ENCODE data around the gene CST7.
A peak's percentile ranks its signal among the peaks of the same experiment; 100 is the strongest.
"Not testable (repeated sequence)": the region's sequence is repeated elsewhere in the genome, so short reads cannot be mapped to it uniquely, and the experiment has no call there.

The CST7 gene

DNA sequence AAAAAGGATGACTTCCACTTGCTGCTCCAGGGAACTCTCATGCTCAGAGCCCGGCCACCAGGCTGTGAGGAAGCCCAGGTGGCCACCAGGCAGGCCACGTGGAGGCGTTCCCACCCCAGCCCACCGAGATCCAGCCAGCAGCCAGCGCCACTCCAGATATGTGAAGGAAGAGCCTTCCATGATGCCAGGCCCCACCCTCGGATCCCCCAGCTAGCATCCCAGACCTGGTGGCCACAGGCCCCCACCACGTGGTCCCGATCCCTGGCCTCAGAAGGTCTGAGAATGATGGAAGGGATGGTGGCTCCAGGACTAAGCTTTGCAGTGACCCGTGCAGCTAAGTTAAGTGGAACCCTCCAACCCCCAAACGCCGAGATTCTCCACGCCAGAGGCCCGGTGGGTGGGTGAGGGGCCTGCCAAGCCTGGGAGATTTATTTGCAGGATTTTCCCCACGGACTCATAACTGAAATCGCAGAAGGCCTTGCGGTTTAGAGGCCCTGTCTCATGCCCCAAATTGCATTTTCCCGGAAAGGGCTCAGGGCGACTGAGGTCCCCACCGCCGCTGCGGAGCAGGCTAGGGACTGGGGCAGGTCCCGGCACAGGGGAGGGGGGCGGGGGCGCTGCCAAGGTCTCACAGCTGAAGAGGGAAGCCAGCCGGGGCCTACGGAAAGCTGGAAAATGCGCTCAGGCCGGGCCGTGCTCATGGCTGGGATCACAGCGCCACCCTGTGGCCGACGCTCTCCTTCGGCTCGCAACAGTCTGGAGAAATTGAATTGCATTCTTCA is 31.1 kb upstream of the CST7 start:
- ATAC-seq (ENCODE audit: low read depth): peak; percentile 80
- Histone ChIP-seq H3K36me3 (ENCODE audit: low read depth) (no peaks in the 10 kb centered on the region), H3K4me3 (ENCODE audit: severe bottlenecking) (no peak overlapping the region), H3K27ac (ENCODE audit: poor library complexity, severe bottlenecking) (no peak overlapping the region), H3K27me3 (ENCODE audit: insufficient read depth, poor library complexity, severe bottlenecking) (peaks cover 7% of the 10 kb centered on the region), H3K9me3 (ENCODE audit: severe bottlenecking) (no peaks in the 10 kb centered on the region), H3K4me1 (ENCODE audit: insufficient read depth, poor library complexity, severe bottlenecking) (no peaks in the 10 kb centered on the region)
- no peak for DNase-seq (ENCODE audit: low spot score)
- TF ChIP-seq, protein P1, sequence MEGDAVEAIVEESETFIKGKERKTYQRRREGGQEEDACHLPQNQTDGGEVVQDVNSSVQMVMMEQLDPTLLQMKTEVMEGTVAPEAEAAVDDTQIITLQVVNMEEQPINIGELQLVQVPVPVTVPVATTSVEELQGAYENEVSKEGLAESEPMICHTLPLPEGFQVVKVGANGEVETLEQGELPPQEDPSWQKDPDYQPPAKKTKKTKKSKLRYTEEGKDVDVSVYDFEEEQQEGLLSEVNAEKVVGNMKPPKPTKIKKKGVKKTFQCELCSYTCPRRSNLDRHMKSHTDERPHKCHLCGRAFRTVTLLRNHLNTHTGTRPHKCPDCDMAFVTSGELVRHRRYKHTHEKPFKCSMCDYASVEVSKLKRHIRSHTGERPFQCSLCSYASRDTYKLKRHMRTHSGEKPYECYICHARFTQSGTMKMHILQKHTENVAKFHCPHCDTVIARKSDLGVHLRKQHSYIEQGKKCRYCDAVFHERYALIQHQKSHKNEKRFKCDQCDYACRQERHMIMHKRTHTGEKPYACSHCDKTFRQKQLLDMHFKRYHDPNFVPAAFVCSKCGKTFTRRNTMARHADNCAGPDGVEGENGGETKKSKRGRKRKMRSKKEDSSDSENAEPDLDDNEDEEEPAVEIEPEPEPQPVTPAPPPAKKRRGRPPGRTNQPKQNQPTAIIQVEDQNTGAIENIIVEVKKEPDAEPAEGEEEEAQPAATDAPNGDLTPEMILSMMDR (IDR thresholded peaks at IDR 0.05; ENCODE audit: poor library complexity, severe bottlenecking): peak; percentile 91

DNA sequence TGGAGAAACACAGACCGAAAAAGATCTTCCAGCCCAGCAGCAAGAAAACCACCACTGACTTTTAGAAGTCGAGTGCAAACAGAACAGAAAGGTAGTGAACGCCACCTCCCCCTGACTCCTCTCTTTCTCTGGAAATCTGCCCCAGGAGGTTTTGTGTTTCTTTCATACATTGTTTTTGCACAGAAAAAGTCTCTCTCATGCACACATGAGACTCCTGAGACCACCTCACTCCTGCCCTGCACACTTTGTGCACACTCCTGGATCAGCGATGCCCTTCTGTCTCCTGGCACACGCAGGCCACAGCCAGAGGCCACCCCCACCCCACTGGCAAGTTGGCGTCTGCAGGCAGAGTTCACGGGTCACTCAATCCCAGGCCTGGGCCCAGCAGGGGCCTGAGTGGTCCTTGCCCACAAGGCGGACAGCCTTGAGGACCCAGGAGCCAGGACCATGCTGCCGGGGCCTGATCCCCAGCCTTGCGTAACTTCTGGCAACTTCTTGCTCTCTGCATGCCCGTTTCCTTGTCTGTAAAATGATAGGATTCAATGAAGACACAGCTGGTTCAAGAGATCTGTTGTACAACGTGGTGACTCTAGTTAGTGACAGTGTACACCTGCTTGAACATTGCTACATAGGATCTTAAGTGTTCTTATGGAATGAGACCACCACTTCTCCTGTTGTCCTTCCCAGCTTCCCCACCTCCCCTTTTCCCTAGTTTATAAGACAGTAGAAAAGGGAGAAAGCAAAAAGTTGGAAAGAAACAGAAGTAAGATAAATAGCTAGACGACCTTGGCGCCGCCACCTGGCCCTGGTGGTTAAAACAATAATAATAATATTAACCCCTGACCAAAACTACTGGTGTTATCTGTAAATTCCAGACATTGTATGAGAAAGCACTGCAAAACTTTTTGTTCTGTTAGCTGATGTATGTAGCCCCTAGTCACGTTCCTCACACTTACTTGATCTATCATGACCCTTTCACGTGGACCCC is 30.2 kb upstream of the CST7 start:
- H3K36me3 ChIP-seq (ENCODE audit: low read depth): no peaks in the 10 kb centered on the region

DNA sequence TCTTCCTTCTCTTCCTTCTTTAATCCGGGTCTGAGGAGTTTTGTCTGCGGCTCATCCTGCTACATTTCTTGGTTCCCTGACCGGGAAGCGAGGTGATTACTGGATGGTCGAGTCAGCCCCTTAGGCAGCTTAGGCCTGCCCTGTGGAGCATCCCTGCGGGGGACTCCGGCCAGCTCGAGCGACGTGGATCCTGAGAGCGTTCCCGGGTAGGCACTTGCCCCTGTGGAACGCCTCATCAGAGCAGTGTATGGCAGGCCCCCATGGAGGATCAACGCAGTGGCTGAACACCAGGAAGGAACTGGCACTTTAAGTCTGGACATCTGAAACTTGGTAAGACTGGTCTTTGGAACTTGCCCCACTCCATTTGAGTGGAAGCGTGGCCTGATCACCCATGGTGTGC is 29.4 kb upstream of the CST7 start:
- not testable (repeated sequence) for ATAC-seq (ENCODE audit: low read depth); H3K36me3 ChIP-seq (ENCODE audit: low read depth); H3K4me3 ChIP-seq (ENCODE audit: severe bottlenecking); DNase-seq (ENCODE audit: low spot score); H3K27ac ChIP-seq (ENCODE audit: poor library complexity, severe bottlenecking); H3K9me3 ChIP-seq (ENCODE audit: severe bottlenecking); H3K27me3 ChIP-seq (ENCODE audit: insufficient read depth, poor library complexity, severe bottlenecking); H3K4me1 ChIP-seq (ENCODE audit: insufficient read depth, poor library complexity, severe bottlenecking)

More for the DNA sequence above, 30.2 kb upstream of the CST7 start:
- H3K9me3 ChIP-seq (ENCODE audit: severe bottlenecking): no peaks in the 10 kb centered on the region
- no peak for DNase-seq (ENCODE audit: low spot score)
- peaks cover 7% of the 10 kb centered on the region for H3K27me3 ChIP-seq (ENCODE audit: insufficient read depth, poor library complexity, severe bottlenecking)
- no peak for ATAC-seq (ENCODE audit: low read depth)
- TF ChIP-seq, protein P1 (IDR thresholded peaks at IDR 0.05; ENCODE audit: poor library complexity, severe bottlenecking): peak; percentile 63
- no peaks in the 10 kb centered on the region for H3K4me1 ChIP-seq (ENCODE audit: insufficient read depth, poor library complexity, severe bottlenecking)
- no peak overlapping the region for H3K27ac ChIP-seq (ENCODE audit: poor library complexity, severe bottlenecking)
- no peak overlapping the region for H3K4me3 ChIP-seq (ENCODE audit: severe bottlenecking)

DNA sequence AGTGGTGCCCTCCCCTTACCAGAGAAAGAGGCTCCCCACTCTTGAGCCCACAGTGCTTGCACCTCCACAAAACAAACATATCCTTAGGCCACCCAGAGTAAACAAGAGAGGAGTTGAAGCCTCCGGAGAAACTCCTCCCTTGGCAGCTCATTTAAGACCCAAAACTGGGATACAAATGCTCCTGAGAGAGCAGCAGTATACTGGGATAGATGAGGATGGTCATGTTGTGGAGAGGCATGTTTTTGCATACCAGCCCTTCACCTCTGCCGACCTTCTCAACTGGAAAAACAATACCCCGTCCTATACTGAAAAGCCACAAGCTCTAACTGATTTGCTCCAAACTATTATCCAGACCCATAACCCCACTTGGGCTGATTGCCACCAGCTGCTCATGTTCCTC is 28.4 kb upstream of the CST7 start:
- not testable (repeated sequence) for ATAC-seq (ENCODE audit: low read depth); H3K27ac ChIP-seq (ENCODE audit: poor library complexity, severe bottlenecking); H3K27me3 ChIP-seq (ENCODE audit: insufficient read depth, poor library complexity, severe bottlenecking); H3K4me3 ChIP-seq (ENCODE audit: severe bottlenecking); H3K9me3 ChIP-seq (ENCODE audit: severe bottlenecking); DNase-seq (ENCODE audit: low spot score); H3K36me3 ChIP-seq (ENCODE audit: low read depth); H3K4me1 ChIP-seq (ENCODE audit: insufficient read depth, poor library complexity, severe bottlenecking)

DNA sequence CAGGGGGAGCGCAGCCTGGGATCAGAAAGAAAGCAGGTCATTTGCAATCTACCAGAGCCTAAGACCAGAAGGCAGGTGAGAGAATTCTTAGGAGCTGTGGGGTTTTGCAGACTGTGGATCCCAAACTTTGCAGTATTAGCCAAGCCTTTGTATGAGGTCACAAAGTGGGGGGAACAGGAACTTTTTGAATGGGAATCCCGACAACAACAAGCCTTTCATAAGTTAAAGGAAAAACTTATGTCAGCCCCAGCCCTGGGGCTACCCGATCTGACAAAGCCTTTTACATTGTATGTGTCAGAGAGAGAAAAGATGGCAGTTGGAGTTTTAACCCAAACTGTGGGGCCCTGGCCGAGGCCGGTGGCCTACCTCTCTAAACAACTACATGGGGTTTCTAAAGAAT is 19.8 kb upstream of the CST7 start:
- not testable (repeated sequence) for H3K4me1 ChIP-seq (ENCODE audit: insufficient read depth, poor library complexity, severe bottlenecking); DNase-seq (ENCODE audit: low spot score); H3K27me3 ChIP-seq (ENCODE audit: insufficient read depth, poor library complexity, severe bottlenecking); H3K27ac ChIP-seq (ENCODE audit: poor library complexity, severe bottlenecking); H3K4me3 ChIP-seq (ENCODE audit: severe bottlenecking); H3K36me3 ChIP-seq (ENCODE audit: low read depth); ATAC-seq (ENCODE audit: low read depth); H3K9me3 ChIP-seq (ENCODE audit: severe bottlenecking)
